G401 (cell line): Measurements from ENCODE around the gene SLC5A10. TPM values are rescaled to one million over a fixed set of nuclear protein-coding genes. Genes with fewer than 3 reads are reported as not detected.
"Not testable (repeated sequence)": the region's sequence is repeated elsewhere in the genome, so short reads cannot be mapped to it uniquely, and the experiment has no call there.

Source experiments
- DNase-seq: peaks from one replicate; pipeline ENCODE4 v3.0.0-alpha.2; 2015; ENCODE audit warnings: low spot score
- in situ Hi-C: cut with HindIII; loops from 2 replicates; pipeline ENCODE4 v1.10.0; 2016; ENCODE audit warnings: low sequenced_read_pairs, mixed read lengths
- total RNA-seq: library from RNA; depleted of rRNA; stranded (reverse); fragments of >200 nt; shearing (Covaris generic); gene quantifications from 2 replicates; pipeline ENCODE4 v1.2.3, GENCODE V29; 2014; rRNA removed

SLC5A10 gene
- total RNA-seq, 1 experiment from 2014 or later: not detected

DNA sequence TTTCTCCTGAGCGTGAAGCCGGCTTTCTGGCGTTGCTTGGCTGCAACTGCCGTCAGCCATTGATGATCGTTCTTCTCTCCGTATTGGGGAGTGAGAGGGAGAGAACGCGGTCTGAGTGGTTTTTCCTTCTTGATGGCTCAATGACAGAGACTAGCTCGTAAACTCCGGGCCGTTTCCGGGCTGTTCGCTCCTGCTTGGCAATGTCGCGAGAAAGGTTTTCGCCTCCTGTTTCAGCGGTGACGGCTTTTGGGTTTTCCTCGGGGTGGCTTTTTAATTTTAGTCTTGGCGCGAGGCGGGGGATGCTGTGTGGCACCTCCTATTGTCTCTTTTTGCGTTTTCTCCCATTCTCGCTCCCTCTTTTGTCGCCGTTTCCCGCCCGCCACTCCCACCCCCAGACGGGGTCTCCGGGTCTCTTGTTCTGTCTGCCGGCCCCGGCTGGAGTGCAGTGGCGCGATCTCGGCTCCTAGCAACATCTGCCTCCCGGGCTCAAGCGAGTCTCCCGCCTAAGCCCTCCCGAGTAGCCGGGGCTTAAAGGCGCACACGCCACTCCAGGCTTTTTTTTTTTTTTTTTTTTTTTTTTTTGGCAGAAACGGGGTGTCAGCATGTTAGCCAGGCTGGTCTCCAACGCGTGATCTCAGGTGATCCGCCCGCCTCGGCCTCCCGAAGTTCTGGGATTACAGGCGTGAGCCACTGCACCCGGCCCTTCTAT is 110.2 kb downstream of the SLC5A10 start:
- in situ Hi-C loops, DNase-seq: not testable (repeated sequence)

DNA sequence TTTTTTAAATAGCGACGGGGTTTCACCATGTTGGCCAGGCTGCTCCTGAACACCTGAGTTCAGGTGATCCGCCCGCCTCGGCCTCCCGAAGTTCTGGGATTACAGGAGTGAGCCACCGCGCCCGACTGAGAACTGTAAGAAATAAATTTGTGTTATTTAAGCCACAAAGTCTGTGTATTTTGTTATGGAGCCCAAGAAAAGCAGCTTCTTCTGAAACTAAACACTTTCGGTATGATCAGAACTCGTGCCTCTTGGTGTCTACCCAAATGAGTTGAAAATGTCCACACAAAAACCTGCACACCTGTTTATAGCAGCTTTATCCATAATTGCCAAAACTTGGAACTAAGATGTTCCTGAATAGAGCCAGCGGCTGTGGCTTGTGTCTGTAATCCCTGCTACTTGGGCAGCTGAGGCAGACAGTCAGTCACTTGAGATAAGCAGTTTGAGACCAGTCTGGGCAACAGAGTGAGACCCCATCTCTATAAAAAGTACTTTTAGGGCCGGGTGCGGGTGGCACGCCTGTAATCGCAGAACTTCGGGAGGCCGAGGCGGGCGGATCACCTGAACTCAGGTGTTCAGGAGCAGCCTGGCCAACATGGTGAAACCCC is 110.9 kb downstream of the SLC5A10 start:
- in situ Hi-C loops, DNase-seq: not testable (repeated sequence)

- in situ Hi-C loops, DNase-seq: not testable (repeated sequence)
Observed at GRCh38 chr17:19063326-19063956, 111.5 kb downstream of the SLC5A10 start.

- DNase-seq, in situ Hi-C loops: not testable (repeated sequence)
Observed at GRCh38 chr17:19064378-19064777, 112.4 kb downstream of the SLC5A10 start.

GRCh38 chr17:19070318-19071168 is 118.6 kb downstream of the SLC5A10 start:
- in situ Hi-C loops, DNase-seq: not testable (repeated sequence)

Other genes with a start within 250 kb of the SLC5A10 start
- gene FBXW10, start 208.1 kb upstream of the SLC5A10 start, total RNA-seq: not detected in 2 replicates
- 46.6 and 47.7 TPM in 2 replicates for gene TVP23B, start 171.0 kb upstream of the SLC5A10 start, total RNA-seq
- gene PRPSAP2, start 94.0 kb upstream of the SLC5A10 start, total RNA-seq: 101 and 137 TPM in 2 replicates
- gene FAM83G, start 52.6 kb downstream of the SLC5A10 start, total RNA-seq: 10.2 and 16.7 TPM in 2 replicates
- 1.3 and 5.2 TPM in 2 replicates for gene GRAP, start 94.8 kb downstream of the SLC5A10 start, total RNA-seq
- not detected in 2 replicates for gene GRAPL, start 175.4 kb downstream of the SLC5A10 start, total RNA-seq